Mammary epithelial cell (primary cell): ENCODE measurements around the gene LILRB5.

Experiments used
- CTCF ChIP-seq, 2 donors: IDR thresholded peaks in 1 of 2; conservative IDR thresholded peaks in 1 of 2; 2 replicates each; pipeline ENCODE4 v1.5.1; 2011 to 2012; ENCODE audit warnings: inconsistent platforms in 2 of 2, low read length in 2 of 2, mild to moderate bottlenecking in 2 of 2, control low read depth in 1 of 2, low read depth in 1 of 2; ENCODE audit not compliant: insufficient read depth in 1 of 2; ENCODE audit errors: extremely low read depth in 1 of 2
- EZH2 ChIP-seq: IDR thresholded peaks from 2 replicates; pipeline ENCODE4 v1.6.1; 2012; ENCODE audit warnings: low read length, inconsistent platforms, borderline replicate concordance

- TF ChIP-seq CTCF (conservative IDR thresholded peaks at IDR 0.05 in 1 of 2, IDR thresholded peaks at IDR 0.05 in 1 of 2; ENCODE audit: extremely low read depth in 1 of 2, insufficient read depth in 1 of 2, low read depth in 1 of 2, low read length in 2 of 2) = no peak
- no peak for TF ChIP-seq EZH2
Measured at GRCh38 chr19:54208784-54209057, 48.4 kb downstream of the LILRB5 start.
